GM13976 (cell line): ENCODE results near the gene PTPN3.

Experiments
- DNase-seq: peaks from one replicate; pipeline ENCODE4 v3.0.0; 2012; ENCODE audit warnings: low spot score
- in situ Hi-C: fragments of 300-500 bp; cut with MboI; formaldehyde crosslinking; loops from one replicate; pipeline ENCODE4 v1.12.0; 2022; ENCODE audit warnings: low sequenced_read_pairs, mixed read lengths, inconsistent platforms; ENCODE audit not compliant: unreplicated experiment
- TF ChIP-seq, protein P1 (sequence below): IDR thresholded peaks from 2 replicates; pipeline ENCODE4 v1.5.1; 2012; ENCODE audit warnings: borderline replicate concordance, mild to moderate bottlenecking; ENCODE audit not compliant: insufficient read depth; ENCODE audit errors: extremely low read depth, missing control alignments, control extremely low read depth

PTPN3 gene

DNA sequence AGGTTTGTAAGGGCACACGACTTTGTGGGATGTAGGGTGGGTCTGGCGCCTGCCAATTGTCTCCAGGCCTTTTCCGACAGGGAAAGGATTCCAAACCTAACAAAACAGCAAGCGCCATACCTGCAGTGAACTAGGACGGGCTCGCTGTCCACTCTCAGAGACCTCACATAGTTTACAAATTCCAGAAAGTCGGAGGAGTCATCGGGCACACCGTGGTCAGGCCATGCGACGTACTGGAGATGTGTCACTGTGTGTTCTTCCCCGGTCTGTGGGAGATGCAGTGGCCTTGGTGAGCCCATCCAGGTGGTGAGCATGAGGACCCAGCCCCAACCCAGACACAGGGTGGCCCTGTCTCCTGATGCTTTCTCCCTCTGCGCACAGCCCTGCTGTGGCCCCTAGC lies 115.9 kb downstream of the PTPN3 start:
- TF ChIP-seq, protein P1, sequence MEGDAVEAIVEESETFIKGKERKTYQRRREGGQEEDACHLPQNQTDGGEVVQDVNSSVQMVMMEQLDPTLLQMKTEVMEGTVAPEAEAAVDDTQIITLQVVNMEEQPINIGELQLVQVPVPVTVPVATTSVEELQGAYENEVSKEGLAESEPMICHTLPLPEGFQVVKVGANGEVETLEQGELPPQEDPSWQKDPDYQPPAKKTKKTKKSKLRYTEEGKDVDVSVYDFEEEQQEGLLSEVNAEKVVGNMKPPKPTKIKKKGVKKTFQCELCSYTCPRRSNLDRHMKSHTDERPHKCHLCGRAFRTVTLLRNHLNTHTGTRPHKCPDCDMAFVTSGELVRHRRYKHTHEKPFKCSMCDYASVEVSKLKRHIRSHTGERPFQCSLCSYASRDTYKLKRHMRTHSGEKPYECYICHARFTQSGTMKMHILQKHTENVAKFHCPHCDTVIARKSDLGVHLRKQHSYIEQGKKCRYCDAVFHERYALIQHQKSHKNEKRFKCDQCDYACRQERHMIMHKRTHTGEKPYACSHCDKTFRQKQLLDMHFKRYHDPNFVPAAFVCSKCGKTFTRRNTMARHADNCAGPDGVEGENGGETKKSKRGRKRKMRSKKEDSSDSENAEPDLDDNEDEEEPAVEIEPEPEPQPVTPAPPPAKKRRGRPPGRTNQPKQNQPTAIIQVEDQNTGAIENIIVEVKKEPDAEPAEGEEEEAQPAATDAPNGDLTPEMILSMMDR, result no peak
- DNase-seq, result no peak
- in situ Hi-C loops, result no loop called here

DNA sequence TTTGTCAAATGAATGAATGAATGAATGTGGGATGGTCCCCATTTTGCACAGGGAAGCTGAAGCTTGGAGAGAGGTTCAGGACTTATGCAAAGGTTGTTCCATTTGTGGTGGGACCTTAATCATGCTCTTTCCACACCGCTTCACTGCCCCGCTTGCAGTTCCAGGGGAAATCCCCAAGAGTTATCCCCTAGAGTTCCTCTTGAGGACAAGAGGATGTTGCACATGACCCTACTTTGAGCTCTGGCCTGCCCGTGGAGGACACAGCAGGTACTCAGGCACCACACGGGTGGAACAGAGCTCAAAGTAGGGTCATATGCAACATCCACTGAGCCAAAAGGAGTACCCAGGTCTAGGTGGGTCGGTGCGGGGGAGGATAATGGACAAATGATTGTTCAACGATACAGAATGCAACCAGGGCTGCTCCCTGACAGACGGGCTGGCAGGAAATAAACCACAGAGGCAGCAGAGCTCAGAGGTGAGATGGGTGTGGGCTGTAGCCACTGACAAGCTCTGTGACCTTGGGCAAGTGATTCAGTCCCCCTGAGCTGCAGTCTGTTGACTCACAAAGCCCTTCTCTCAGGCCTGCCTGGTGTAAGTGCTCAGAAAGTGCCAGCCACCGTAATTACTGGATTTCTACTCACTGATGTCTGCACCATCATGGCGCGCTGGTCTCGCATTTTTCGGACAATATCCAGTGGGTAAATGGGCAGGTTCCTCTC lies 116.9 kb downstream of the PTPN3 start:
- DNase-seq, result peak; percentile 59
- TF ChIP-seq, protein P1, result no peak
- in situ Hi-C loops, result no loop called here

DNA sequence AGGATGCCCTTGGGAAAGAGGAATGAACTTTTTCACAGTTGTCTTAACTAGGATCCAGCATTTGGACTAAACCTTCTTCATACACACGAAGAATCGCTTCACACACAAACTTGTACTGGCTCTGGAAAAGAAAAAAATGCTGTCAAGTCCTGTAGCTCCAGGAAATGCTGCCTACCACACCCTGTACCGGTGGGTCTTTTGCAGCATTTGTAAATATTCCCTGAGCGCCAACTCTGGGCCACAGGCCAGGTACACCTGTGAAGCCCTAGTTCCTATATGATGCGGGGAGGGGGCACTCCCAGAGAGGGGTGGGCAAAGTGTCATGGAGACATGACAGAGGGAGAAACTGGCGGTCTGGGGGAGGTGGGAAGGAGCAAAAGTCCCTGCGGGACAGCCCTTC lies 118.6 kb downstream of the PTPN3 start:
- in situ Hi-C loops, result no loop called here
- DNase-seq, result no peak
- TF ChIP-seq, protein P1, result no peak

DNA sequence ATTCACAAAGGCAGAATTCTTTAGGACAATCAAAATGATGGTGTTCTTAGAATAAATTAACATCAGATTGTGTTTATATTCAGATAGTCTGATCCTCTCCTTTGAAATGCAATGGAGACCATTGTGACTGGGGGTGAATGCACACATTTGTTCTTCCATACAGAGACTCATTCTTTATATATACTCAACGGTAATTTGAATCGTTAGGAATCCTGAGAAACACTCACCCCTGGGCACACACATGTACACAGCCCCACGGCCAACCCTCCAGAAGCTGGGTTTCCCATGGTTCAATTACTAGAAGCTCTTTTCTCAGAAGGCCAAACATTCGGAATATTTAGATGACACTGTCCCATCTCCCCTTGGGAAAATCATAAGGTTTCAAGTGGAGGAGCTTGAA lies 119.8 kb downstream of the PTPN3 start:
- no peak for DNase-seq
- TF ChIP-seq, protein P1, result no peak
- in situ Hi-C loops, result no loop called here

DNA sequence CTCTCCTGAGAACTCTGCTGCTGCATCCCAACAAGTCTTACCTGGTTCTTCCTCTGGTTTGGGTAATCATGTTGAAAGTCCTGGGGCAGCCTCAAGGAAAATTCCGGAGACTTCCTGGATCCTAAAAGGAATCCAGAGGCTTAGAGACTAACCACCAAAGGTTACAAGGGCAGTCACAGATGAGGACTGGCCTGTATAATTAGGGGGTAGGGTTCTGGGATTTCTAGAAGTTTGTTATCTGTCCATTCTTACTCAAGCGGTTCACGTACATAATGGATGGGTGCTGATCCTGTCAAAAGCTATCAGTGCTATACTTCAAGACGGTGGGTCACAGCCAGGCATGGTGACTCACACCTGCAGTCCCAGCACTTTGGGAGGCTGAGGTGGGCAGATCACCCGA lies 125.9 kb downstream of the PTPN3 start:
- no peak for DNase-seq
- in situ Hi-C loops, result no loop called here
- TF ChIP-seq, protein P1, result no peak

DNA sequence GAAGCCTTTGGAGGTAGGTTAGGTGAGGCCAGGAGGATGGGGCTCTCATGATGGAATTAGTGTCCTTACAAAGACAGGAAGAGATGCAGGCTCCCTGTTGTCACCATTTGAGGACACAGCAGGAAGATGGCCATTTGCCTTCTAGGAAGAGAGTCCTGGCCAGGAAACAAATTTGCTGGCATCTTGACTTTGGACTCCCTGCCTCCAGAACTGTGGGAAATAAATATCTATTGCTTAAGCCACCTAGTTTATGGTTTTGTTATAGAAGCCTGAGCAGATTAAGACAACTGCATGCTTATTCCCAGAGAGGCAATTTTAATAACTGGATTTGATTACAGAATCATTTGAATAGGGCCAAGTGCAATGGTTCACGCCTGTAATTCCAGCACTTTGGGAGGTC lies 126.7 kb downstream of the PTPN3 start:
- TF ChIP-seq, protein P1, result no peak
- in situ Hi-C loops, result no loop called here
- no peak for DNase-seq
